HG03457 (cell line): ENCODE results near the gene MRPL18.
"Not testable (repeated sequence)": the region's sequence is repeated elsewhere in the genome, so short reads cannot be mapped to it uniquely, and the experiment has no call there.

Experiments
- ATAC-seq: cut with Tn5 transposase; IDR thresholded peaks from one replicate; pipeline ENCODE4 v1.9.1; 2021; ENCODE audit warnings: moderate number of reproducible peaks; ENCODE audit not compliant: unreplicated experiment

MRPL18 gene

DNA sequence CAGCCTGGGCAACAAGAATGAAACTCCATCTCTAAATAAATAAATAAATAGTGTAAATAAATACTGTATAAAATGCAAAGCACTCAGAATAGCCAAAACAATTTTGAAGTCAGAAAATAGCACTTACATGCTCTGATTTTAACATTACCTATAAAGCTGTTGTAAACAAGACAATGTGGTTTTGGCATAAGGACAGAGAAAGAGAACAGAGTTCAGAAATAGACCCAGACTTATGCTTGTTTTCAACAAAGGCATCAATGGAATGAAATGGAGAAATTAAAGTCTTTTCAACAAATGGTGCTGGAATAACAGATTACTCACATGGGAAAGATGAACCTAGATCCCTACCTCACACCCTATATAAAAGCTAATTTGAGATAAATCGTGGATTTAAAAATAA lies 18.1 kb upstream of the MRPL18 start:
- ATAC-seq: no peak

DNA sequence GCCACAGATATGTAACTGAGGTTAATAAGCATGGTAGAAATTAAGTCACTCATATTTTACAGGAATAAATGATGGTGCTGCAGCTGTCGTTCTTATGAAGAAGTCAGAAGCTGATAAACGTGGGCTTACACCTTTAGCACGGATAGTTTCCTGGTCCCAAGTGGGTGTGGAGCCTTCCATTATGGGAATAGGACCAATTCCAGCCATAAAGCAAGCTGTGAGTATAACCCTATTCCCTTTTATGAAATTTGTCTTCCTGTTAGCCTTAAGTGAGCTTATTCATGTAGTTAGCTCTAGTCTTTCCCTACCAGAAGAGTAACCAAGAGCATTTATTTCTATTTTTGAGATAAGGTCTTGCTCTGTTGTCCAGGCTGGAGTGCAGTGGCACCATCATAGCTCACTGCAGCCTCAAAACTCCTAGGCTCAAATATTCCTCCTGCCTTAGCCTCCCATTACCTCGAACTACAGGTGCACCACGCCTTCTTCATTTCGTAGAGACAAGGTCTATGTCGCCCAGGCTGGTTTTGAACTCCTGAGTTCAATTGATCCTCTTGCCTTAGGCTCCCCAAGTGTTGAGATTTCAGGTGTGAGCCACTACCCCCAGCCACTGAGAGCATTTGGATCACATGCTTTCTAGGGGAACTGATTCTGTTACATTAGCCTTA lies 12.9 kb upstream of the MRPL18 start:
- no peak for ATAC-seq

DNA sequence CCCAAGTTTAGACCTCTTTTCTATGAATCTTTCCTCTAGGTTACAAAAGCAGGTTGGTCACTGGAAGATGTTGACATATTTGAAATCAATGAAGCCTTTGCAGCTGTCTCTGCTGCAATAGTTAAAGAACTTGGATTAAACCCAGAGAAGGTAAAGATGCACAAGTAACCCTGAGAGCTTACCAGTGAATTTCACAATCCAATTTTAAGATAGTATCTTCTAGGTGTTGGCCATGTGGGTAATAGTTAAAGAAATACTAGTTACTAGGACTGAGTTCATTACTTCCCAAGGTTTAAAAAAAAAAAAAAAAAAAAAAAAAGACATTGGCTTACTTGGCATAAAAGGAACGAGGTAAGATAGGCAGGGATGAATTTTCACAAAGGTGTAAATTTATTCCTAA lies 12.1 kb upstream of the MRPL18 start:
- no peak for ATAC-seq

DNA sequence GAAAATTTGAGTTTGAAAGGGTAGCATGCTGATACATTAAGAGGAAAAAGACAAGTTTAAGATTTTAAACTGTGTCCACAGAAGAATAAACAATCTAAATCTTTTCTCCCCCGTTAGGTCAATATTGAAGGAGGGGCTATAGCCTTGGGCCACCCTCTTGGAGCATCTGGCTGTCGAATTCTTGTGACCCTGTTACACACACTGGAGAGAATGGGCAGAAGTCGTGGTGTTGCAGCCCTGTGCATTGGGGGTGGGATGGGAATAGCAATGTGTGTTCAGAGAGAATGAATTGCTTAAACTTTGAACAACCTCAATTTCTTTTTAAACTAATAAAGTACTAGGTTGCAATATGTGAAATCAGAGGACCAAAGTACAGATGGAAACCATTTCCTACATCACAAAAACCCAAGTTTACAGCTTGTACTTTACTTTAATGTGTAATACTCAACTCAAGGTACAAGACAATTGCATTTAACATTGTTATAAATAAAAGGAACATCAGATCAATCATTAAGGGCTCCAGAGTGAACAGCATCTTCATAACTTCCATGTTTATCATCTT lies 11.6 kb upstream of the MRPL18 start:
- no peak for ATAC-seq

DNA sequence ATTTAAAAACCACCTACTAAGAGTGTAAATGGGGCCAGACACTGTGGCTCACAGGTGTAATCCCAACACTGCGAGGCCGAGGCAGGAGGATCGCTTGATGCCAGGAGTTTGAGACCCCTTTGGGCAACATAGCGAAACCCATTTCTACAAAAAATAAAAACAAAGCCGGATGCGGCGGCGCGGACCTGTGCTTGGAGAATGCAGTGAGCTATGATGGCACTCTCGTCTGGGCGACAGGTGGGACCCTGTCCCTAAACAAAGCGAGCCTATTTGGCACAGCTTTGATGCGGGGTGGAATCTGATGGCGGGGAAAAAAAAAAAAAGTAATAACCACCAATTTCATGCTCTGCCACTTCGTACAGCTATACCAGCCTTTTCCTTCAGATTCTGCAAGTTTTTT lies 2.0 kb upstream of the MRPL18 start:
- ATAC-seq: no peak

DNA sequence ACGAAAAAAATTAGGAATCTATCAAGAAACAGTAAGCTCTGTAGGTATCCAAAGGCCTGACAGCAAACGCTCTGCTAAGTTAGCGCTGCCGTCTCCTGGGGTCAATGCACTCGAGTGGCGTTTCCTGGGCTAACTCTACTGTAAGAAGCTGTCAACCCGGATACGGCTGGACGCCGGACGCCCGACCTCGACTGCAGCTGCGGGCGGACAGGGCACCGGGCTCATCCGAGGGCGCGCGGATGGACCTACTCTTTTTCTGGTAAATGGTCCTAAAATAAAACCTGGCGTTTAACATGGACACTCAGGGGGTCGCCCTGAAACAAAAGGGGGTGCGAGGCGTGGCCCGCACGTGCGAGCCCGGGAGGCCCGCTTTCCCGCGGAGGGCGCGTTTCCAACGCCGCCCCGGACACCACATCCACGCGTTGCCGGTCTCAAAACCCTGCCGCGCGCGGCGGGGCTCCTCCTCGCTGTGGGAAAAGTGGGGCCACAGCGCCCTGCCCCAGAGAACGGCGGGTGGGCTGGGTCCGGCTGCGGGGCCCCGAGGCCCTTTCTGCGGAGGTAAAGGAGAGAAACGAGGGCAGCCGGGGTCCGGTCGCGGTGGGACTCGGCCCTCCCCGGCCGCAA lies 1.4 kb upstream of the MRPL18 start:
- peak; percentile 3 for ATAC-seq

DNA sequence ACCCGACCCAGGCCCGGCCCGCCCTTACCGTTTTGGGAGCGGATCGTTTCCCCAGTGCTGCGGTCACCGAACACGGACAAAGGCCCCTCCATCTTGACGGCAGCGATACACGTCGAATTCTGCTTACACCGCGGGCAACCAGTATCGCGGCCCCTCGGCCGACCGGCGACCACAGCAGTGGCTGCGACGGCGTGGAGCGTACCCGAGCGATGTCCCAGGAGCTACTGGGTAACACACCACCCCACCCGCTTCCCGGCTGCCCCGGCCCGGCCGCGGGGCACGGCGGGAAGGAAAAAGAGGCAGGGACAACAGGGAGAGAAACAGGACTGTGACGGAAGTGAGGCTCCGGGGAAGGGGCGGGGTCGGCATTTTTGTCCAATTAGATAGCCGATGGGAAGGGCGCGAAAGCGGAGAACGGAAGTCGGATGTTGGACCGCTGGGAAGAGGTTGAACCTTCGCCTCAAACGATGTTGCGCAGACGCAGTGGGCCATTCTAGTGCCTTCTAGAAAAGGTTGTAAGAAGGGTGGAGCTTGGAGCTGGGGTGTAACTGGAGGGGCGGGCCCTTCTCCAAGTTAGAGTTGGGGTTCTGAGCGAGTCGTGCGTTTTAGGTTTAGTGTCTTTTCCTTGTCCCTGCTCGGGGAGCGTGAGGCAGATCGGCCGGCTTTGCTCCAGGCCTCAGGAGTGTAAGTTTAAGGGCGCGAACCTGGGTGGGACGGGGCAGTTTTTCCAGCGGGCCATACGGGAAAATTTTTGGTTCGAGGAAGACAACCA lies 704 bp upstream of the MRPL18 start, which contains the start of gene TCP1:
TCP1 (minus strand) TSS at position 226 of the 772 bp plus-strand sequence; CDS start at position 92, 134 bp downstream.
- ATAC-seq: peak; percentile 59

DNA sequence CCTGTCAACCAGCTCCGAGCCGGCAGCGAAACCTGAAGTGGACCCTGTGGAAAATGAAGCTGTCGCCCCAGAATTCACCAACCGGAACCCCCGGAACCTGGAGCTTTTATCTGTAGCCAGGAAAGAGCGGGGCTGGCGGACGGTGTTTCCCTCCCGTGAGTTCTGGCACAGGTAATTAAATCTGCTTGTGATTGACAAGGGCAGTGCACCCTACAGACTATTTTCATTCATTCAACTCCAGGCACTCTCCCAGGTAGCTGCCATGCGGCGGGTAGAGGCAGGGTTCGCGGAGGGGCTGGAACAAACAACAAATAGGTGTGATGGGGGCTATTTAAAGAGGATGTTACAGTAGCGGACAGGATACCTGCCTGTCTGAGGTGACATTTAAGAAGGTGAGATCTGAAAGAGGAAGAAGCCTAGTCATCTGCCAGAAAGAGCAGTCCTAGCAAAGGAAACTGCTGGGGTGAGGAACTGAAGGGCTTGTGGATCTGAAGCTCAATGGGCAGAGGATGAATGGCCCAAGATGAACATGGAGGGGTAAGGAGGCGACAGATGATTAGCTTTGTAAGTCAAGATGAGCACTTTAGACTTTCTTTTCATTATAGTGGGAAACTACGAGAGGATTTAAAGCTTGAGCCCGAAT lies 810 bp downstream of the MRPL18 start:
- no peak for ATAC-seq

DNA sequence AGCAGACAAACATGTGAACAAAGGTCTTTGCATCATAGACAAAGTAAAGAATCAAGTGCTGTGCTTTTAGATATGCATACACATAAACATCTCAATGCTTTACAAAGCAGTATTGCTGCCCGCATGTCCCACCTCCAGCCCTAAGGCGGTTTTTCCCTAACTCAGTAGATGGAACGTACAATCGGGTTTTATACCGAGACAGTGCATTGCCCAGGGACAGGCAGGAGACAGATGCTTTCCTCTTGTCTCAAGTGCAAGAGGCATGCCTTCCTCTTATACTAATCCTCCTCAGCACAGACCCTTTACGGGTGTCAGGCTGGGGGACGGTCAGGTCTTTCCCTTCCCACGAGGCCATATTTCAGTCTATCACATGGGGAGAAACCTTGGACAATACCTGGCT lies 4.7 kb downstream of the MRPL18 start:
- ATAC-seq: not testable (repeated sequence)

DNA sequence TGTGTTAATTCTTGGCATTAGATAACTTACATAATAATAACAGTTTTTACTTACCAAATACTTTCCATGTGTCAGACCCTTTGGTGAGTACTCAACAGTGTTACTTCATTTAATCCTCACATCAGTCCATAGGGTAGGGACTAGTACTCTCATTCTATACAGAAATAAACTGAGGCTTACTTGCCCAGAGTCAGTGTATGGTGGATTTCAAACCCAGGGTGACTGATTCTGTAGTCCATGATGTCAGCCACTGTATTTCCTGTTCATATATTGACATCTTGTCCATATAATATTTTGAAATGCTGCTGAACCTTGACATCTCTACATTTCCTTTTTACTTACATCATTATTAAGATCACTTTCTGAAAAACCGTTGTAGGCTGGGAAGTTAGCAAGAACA lies 7.3 kb downstream of the MRPL18 start:
- no peak for ATAC-seq

DNA sequence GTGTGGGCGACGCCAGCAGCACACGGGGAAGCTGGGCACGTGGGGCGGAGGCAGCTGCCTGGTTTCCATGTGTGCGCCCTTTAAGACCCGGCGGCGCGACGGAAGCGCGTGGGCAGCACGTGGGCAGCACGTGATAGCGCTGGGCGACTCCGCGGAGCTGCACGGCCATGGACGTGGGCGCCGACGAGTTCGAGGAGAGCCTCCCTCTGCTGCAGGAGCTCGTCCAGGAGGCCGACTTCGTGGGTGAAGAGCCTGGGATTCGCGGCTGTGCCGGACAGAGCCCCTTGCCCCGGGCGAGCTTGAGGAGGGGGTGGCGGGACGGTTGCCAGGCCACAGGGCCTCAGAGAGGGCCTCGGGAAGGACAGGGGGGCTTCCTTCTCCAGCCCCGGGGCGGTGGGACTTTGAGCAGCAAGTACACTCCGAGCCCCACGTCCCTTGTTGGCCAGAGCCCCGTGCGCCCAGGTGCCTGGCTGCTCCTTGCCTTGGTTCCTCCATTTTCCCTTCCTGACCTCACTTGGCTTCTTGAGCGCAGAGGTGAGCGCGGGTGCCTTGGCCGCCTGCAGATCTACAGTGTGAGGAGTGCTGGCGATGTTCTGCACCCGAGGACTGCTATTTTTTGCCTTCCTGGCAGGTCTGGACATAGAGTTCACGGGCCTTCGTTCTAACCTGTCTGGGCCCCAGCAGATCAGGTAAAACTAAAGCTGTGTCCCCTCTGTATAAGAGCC lies 10.0 kb downstream of the MRPL18 start, which contains the start of gene PNLDC1:
PNLDC1 (plus strand) TSS at position 136 of the 725 bp plus-strand sequence; CDS start at position 168, 32 bp downstream.
- ATAC-seq: no peak

DNA sequence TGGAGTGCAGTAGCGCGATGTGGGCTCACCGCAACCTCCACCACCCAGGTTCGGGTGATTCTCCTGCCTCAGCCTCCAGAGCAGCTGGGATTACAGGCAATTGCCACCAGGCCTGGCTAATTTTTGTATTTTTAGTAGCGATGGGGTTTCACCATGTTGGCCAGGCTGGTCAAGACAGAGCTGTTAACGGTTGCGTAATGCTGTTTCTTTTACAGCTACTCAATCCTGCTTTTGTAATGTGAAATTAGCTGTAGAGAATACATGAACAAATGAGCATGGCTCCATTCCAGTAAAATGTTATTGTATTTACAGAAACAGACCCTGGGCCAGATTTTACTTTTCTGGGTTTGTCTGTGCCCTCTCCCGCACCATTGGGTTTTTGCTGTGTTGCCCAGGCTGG lies 11.7 kb downstream of the MRPL18 start:
- no peak for ATAC-seq

DNA sequence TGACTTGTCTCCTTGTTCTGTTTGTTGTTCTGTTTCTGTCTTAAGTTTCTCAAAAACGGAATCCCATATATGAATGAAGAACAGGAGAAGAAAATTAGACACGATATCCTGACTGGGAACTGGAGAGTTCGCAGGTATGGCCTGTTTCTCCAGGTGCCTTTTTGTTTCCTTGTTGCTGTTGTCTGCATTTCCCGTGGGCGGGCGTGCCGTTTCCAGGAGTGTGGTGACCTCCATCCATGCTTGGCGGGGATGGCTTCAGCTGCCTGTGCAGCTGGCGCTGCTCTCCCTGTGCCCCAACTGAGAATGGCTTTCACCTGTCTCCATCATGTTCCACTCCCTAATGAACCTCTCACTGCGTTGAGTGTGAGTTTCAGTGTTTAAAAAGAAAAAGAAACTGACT lies 14.2 kb downstream of the MRPL18 start:
- no peak for ATAC-seq

DNA sequence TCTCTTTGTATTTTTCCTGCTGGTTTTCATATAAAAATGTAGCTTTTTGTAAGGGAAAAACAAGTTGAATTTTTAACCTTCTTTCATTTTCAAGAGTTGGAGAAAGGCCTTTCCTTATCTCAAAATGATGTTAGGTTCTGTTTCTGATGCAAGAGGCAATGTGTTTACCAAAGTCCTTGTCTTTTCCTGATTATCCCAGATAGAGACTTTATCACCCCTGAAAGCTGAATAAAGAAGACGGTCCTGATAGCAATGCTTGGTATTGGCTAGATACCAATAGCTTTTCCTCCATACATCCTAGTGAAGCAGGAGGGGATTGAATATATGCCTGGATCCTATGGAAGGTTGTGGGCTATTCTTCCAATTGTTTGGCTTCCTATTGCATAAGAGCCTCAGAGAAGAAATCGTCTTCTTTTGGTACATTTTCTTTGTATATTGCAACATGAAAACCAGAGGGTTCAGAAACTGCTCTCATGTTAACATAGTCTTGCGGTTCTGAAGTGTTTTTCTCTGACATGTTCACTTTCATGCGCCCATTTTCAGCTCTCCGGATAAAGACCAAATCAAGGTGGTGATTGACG lies 15.3 kb downstream of the MRPL18 start:
- no peak for ATAC-seq

DNA sequence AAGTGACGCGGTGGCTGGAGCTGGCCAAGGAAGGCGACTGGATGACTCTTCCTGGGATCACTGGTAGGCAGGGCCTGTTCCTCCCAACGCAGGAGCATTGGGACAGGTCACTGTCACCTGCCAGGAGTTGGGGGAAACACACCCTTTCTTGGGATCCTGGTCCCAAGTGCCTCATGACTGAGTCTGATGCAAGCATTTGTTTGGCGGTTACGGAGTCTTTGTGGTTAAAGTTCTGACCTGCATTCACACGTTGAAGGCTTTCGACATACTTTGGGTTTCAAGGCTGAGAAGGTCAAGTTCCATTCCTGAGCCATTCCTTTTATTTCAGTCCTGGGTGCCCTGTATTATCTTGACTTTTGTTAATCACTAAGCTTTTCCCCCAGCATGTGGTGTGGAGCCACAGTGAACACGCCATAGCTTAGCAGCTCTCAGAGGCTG lies 15.8 kb downstream of the MRPL18 start:
- ATAC-seq: no peak

DNA sequence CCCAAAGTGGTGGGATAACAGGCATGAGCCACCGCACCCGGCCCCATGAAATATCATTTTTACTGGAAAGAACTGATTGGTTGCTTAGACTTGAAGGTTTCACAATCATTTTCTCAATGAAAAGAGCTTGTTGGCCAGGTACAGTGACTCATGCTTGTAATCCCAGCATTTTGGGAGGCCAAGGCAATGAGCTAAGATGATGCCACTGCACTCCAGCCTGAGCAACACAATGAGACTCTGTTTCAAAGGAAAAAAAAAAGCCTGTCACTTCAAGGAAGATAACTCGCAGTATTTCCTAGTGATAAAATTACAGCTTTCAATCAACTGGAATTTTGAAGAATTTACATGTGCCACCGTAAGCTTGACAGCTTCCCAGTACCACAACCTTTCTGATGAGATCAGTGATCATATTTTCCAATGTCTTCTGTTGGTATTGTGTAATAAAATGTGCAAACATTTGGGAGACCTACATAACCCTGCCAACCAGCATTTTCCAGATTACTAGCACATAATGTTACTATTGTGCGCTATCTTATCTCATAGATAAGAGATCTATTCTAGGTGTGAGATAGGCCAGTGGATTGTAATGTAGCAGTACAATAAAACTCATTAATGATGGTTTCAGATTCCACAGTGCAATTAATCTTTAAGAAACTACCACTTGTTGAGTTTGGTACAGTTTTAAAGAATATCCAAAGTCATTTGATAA lies 17.0 kb downstream of the MRPL18 start:
- ATAC-seq: no peak

DNA sequence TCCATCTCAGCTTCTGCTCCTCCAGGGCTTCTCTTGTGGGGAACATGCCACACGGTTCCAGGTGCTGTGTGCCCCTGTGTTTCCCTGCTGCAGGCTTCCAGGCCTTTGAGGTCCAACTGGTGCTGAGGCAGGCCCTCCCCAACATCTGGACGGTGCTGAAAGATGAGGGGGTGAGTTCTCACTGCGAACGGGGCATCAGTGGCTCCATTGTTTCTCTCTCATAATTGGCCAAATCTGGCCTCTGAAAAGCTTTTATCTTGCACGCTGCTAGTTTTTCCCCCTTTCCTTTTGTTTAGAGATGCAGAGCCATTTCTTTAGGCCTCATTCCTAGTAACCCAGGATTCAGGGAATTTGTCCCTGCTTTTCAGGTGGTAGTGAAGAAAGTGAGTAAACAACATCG lies 18.4 kb downstream of the MRPL18 start:
- ATAC-seq: no peak

DNA sequence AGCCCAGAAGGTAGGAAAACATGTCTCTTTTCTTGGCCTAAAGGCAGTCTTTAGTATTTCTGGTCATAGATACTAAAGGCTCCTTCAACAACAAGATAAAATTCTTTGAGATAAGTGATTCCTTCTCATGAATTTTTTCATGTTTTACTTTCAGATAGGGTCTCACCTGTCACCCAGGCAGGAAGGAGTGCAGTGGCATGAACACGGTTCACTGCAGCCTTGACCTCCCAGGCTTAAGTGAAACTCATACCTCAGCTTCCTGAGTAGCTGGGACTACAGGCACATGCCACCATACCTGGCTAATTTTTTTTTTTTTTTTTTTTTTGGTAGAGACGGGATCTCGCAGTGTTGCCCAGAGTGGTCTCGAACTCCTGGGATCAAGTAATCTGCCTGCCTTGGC lies 18.9 kb downstream of the MRPL18 start:
- no peak for ATAC-seq

DNA sequence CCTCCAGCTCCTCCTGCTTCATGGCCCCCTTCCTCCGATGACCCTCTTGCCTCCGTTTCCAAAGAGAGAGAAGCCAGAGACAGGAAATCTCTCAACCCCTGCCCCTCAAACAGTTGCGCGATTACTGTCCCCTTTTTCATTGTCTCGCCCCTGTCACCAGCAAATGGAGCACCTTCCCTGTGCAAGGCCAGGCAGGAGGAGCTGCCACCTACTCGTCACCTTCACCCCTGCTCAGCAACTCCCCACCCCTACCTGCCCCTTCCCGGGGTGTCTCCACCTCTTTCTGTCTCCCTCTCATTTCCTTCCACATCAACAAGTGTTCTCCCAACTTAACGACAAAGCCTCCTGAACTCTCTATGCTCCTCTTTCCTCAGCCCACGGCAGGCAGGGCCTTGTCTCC lies 23.5 kb downstream of the MRPL18 start:
- ATAC-seq: no peak
